ENCODE results near the gene PPAN.
A peak's percentile ranks its signal among the peaks of the same experiment; 100 is the strongest.

PPAN gene

DNA sequence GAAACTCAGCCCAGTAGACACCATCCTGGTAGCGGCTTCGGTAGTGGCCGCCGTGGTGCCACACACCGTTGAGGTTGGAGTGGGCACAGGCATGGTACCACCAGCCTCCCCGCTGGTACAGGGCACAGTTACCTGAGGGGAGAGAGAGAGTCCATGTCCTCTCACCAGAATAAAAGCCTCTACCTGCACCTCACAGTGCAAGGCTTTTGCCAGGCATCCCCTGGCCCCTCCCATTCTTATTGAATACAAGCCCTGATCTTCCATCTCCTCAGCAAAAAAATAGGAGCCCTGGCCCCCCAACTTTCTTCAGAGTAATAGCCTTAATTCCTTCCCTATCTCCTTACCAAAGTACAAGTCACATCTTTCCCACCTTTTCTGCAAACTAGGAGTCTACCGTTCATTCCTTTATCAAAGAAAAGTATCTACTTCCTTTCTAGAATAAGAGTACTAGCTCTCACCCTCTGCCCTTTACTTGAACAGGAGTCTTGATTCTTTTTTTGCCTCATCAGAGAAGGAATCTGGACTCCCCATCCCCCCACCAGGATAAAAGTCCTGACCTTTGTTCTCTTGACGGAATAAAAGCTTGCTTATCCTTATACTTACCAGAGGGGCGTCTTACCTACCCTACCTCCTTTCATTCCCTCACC, 13.4 kb upstream of the PPAN start:
- DNase-seq (ENCODE audit: low read depth in 3 of 3), result no peak

DNA sequence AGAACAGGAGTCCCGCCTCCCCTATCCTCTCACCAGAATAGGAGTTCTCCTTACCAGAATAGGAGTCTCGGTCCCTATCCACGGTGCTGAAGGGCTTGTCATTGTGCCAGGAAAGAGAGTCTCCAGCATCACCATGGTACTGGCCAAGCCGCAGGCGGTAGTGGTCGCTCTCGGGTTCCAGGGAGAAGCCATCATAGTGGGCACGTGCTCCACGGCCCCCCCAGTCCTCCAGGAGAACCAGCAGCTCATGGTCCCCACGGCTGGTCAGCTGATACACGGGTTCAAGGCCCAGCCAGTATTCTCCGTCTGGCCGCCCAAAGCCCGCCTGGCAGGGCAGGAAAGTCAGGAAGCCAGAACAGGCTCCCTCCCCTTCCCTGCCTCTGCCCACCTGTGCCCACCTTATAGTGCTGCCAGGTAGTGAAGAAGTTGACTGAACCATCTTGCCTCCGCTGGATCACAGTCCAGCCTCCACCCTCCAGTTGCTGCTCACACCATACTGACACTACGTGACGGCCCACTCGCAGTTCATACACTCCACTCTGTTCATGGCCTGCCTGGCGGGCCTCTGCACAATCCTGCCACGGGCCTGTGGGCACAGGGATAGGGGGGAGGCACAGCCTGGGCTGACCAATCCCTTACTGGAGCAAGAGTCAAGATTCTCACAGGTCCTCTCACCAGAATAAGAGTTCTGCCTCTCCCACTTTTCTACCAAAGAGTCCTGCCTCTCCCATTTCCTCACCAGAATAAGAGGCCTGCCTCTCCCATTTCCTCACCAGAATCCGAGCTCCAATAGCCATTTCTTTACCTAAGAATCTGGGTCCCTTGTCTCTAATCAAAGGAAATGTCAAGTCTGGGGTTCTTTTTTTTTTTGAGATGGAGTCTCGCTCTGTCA, 12.6 kb upstream of the PPAN start:
- DNase-seq (ENCODE audit: low read depth in 3 of 3), result no peak

DNA sequence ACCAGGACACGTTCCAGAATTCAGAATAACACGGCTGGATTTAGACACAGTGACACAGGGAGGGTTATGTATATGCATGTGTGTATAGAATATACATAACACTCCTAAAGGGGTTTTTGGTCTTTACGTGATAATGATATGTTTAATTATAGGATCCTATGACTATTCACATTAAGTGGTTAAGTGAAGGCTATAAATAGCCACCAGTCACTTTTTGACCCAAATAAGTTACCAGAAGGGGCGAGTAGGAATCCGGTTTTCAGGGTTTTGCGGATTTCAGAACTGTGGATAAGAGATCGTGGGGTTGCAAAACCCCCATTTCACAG, 10.6 kb upstream of the PPAN start:
- DNase-seq (ENCODE audit: low read depth in 3 of 3), result no peak

DNA sequence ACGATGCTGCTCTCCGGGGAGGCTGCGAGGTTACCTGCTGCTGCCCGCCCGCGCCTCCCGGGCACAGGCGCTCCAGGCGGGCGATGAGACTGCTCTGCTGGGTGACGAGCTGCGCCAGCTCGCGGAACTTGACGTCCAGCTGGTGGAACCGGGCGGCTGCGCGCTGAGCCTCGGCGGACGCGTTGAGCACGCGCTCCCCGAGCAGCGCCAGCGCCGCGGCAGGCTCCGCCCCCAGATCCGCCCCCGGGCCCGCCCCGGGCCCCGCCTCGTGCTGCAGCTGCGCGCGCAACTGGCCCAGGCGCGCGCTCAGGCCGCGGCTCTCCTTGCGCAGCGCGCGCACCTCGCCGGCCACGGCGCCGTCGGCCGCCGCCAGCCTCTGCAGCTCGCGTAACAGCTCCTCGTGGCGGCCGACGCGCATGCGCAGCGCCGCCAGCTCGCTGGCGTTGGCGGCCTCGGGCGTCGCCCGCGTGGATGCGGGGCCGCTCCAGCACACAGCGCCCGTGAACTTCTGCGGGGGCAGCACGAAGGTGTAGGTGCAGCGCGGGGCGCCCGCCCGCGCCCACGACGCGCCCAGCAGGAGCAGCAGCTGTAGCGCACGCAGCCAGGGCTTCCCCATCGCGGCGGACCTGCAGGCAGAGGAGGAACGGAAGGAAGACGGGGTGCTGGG, 10.1 kb upstream of the PPAN start:
- DNase-seq (ENCODE audit: low read depth in 3 of 3), result peak; percentile 75 to 85 (median 82)

DNA sequence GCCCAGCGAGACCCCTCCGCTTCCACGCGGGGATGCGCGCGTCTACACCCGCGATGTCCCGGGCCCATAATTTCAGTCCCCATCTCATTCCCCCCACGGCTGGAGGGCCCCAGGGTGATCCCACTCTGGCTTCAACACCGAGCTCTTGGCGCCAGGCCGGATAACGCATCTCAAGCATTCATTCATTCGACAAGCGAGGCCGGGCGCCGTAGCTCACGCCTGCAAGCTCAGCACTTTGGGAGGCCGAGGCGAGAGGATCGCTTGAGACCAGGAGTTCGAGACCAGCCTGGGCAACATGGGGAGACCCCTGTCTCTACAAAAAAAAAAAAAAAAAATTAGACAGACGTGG, 9.6 kb upstream of the PPAN start:
- no peak for DNase-seq (ENCODE audit: low read depth in 3 of 3)

DNA sequence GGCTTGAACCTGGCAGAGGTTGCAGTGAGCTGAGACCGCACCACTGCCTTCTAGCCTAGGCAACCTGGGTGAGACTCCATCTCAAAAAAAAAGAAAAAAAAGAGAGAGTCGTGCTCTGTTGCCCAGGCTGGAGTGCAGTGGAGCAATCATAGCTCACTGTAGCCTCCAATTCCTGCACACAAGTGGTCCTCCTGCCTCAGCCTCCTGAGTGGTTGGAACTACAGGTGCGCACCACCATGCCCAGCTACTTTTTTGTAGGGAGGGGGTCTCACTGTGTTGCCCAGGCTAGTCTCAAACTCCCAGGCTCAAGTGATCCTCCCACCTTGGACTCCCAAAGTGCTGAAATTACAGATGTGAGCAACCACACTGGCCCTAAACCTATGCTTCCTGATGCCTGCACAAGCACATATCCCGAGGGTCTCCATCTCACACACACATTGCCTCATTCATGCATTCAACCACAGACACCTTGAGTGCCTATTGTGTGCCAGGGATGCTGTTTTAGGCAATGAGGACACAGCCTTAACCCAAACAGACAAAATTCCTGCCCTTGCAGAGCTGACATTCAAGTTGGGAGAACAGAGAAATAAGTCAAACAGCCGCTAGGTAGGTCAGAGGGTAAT, 5.9 kb upstream of the PPAN start:
- no peak for DNase-seq (ENCODE audit: low read depth in 3 of 3)

DNA sequence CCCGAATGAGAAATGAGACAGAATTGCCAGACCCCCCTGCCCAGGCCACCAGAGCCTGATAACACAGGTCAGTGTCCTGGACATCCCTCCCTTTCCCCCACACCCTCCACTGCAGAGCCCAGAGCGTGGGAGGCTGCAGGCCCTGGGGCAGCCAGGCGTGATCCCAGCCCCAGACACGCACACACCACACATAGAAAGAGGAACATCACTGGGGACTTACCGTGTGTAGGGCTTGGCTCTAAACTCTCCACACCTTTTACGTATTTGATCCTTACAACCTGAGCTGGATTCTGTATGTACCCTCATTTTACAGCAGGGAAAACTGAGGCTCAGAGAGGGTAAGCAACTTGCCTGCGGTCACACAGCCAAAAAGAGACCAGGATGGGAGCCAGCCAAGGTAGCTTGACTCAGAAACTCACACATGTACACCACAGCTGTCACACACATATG, 3.4 kb upstream of the PPAN start:
- DNase-seq (ENCODE audit: low read depth in 3 of 3), result no peak

DNA sequence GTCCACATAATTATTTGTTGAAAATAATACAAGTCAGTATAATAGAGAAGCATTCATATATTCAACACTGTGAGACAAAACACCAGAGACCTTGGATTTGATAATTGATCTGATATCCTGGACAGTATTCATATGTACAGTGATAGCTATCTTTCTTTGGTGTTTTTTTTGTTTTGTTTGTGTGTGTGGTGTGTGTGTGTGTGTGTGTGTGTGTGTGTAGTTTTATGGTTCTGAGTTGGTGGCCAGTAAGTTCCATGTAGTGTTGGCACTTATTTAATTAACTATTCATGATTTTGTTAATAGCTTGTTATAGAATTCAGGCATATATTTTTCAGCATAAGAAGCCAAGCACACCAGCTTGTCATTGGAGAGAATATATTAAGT, 2.0 kb upstream of the PPAN start:
- DNase-seq (ENCODE audit: low read depth in 3 of 3), result no peak

DNA sequence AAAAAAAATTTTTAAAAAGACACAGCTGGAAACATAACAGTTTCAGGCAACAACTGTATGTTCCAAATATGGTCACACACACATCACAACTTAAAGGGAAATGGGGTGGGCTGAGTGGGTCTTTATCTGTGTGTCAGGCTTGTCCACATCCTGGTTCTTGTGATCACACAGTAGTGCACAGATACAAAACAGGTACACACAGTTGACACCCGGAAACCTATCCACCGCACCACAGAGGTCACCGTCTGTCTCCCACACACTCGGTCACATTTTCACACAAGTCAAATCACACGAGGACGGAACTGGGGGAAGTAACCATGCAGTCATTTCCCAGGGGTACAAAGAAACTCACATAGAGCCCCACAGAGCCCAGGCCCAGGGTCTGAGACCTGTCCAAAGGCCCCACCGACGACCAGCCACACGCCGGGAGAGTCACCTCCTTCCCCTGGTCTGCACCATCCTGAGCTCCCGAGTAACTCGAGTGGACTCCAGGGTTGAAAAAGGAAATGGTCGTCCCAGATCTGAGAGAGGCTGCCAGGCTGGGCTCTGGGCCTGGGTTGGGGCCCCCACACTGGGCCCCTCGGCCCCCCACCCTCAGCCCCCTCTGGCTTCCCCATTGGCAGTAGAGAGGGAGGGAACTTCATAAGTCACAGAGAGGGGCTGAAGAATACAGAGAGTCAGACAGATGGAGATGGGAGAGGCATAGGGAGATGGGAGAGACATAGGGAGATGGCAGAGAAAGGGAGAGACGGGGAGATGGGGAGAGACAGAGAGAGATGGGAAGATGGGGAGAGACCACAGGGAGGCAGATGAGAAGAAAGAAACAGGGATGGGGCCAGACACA, 1.3 kb upstream of the PPAN start:
- peak in 1 of 3 experiments; percentile 70 for DNase-seq (ENCODE audit: low read depth in 3 of 3)

DNA sequence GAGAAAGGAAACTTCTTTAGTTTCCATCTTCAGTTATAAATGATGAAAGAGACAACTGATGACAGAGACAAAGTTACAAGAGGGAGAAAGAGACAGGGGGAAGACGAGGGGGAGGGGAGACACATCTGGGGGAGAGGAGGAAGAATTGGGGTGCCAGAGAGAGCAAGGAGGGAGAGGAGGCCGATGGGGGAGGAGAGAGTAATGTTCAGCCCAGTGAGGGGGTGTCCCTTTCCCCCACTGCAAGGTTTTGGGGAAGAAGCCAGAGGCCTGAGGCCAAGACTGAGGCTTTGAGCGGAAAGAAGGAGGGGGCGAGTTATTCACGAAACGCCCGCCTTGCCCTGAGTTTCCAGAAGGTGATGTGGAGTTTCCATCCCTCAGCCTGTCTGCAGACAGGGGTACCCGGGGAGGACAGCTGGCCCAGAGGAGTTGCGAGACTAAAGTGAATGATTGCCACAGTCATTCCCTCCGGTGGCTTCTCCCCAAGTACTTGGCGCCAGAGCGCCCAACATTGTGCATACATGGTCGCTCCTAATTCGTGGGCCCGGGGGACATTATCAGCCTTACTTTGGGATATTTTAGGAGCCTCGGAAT, 558 bp upstream of the PPAN start:
- DNase-seq (ENCODE audit: low read depth in 3 of 3), result peak in 2 of 3 experiments; percentile 70 to 77

DNA sequence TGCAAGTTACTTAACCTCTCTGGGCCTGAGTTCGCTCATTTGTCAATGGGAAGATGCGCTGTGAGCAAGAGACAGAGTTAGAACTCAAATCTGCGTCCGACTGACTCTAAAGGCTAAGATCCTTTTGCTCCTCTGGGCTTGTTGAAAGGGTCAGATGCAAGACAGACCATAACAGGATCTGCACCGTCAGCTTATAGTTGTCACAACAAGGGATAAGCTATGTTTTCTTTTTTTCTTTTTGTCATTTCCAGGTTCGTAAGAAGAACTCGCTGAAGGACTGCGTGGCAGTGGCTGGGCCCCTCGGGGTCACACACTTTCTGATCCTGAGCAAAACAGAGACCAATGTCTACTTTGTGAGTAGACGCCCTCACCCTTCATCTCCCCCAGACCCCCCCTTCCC, 1.1 kb downstream of the PPAN start:
- no peak for DNase-seq (ENCODE audit: low read depth in 3 of 3)

DNA sequence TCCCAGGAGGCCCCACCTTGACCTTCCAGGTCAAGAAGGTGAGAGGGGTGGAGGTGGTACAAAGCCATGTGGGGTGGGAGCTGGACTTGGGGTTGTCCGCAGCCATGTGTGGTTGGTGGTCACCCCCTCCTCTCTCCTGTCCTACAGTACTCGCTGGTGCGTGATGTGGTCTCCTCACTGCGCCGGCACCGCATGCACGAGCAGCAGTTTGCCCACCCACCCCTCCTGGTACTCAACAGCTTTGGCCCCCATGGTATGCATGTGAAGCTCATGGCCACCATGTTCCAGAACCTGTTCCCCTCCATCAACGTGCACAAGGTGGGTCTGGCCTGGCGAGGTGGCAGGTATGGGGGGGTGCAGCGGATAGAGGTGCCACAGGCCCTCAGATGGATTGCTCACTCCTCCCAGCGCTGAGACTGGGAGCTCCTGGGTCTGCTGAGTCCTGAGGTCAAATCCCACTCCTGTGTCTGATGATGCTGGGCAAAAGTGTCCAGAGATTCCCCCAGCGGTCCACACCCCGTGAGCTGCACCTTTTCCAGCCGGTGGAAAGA, 1.7 kb downstream of the PPAN start:
- no peak for DNase-seq (ENCODE audit: low read depth in 3 of 3)

DNA sequence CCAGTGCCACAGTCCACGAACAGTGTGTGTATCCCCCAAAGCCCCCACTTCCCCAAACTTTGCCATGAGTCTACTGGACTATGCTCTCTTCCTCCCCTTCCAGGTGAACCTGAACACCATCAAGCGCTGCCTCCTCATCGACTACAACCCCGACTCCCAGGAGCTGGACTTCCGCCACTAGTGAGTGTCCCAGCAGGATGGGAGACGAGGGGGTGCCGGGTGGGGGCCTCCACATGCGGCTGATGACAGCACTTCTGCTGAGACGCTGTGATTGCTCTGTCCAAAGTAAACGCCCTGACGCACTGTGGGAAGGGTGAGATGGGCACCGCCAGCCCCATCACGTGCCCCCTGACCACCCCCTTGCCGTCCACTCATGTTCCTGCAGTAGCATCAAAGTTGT, 3.4 kb downstream of the PPAN start:
- DNase-seq (ENCODE audit: low read depth in 3 of 3), result no peak

DNA sequence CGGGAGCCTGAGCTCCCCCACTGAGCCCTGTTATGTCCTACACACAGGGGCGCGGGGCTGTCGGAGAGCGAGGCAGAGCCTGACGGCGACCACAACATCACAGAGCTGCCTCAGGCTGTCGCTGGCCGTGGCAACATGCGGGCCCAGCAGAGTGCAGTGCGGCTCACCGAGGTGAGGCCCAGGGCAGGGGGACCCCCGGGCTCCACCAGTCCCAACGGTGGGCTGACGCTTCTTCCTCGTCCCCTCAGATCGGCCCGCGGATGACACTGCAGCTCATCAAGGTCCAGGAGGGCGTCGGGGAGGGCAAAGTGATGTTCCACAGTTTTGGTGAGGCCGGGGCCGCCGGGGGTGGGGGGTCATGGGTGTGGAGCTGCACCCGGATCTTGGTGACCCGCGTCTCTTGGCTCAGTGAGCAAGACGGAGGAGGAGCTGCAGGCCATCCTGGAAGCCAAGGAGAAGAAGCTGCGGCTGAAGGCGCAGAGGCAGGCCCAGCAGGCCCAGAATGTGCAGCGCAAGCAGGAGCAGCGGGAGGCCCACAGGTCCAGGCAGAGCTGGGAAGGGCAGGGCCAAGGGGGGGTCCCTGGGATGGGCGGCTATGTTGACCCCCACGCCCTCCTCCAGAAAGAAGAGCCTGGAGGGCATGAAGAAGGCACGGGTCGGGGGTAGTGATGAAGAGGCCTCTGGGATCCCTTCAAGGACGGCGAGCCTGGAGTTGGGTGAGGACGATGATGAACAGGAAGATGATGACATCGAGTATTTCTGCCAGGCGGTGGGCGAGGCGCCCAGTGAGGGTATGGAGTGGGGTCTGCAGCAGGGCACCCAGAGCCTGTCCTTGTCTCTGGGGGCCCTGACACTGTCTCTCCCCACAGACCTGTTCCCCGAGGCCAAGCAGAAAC, 4.2 kb downstream of the PPAN start:
- no peak for DNase-seq (ENCODE audit: low read depth in 3 of 3)

DNA sequence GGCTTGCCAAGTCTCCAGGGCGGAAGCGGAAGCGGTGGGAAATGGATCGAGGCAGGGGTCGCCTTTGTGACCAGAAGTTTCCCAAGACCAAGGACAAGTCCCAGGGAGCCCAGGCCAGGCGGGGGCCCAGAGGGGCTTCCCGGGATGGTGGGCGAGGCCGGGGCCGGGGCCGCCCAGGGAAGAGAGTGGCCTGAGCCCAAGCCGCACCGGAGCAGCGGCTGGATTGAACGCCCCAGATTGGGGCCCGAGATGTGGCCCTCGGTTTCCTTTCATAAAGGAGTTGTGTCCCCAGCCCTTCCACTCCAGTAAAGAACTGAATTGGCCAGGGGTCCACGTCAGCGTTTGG, 4.8 kb downstream of the PPAN start:
- DNase-seq (ENCODE audit: low read depth in 3 of 3), result no peak

DNA sequence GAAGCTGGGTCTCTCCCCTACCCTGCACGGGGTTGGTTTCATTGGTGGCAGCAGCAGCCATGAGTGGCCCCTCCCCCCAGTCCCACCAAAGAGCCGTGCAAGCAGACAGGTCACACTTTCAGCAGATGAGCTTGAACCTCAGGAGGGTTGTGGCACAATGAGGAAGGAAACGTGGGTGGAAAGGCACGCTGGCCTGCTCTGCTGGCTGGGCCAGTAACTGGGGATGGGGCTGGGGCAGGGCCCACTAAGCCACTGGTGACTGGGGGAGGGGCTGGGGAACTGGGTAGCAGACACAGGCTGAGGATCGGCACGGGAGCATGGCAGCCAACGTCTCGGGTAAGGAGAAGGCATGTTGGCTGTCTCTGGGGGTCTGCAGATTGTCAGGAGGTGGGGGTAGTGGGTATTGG, 5.2 kb downstream of the PPAN start, which contains the start of gene P2RY11:
Gene P2RY11 (plus strand): TSS at position 289 of the 407 bp plus-strand sequence. CDS start 29 bp downstream, at position 318.
- no peak for DNase-seq (ENCODE audit: low read depth in 3 of 3)

DNA sequence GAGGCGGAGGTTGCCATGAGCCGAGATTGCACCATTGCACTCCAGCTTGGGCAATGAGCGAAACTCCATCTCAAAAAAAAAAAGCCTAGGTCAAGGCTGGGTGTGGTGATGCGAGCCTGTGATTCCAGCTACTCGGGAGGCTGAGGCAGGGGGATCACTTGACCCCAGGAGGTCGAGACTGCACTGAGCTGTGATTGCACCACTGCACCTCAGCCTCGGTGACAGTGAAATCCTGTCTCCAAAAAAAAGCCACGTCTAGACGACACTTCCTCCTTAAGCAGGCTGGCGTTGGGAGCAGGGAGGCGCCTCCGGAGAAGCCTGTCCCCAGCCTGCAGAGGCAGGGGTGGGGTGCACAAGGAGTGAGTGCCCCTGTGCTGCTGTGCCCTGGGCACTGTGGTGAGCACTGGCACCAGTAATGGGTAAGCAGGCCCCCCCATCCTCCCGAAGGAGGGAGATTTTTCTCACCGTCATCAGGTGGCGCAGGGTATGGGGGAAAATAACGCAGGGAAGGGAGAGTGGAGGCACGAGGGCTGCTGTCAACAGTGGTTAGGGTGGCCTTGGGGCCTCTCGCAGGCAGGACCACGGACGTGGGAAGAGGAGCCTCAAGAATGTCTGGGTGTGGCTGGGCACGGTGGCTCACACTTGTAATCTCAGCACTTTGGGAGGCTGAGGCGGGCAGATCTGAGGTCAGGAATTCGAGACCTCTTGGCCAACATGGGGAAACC, 6.0 kb downstream of the PPAN start:
- no peak for DNase-seq (ENCODE audit: low read depth in 3 of 3)

DNA sequence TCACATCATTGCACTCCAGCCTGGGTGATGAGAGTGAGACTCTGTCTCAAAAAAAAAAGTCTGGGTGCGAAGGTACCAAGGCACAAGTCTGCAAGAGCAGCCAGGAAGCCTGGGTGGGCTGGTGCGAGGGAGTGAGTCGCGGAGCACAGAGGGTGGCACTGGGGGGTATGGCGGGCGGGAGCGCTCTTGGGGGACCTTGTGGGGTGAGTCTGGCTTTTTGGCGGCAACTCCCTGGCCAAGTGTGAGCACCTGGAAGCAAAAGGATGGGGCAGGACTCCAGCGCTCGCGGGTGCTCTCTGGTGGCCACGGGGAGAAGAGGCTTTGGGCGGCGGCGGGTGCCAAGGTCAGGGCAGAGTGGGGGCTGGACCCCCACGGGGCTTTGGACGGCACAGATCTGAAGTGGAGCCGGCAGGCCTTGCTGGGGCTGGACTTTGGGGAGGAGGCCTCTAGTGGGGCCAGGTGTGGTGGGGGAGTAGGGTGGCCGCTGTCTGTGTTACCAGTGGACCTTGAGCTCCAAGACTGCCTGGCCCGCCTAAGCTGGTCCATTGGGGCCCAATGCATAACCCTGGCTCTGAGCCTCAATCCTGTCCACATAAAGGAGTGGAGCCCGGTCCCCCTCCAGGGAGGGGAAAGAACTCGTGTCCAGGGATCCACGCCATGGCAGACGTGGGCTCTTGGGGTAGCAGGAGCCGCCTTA, 6.9 kb downstream of the PPAN start:
- peak; percentile 52 to 63 (median 55) for DNase-seq (ENCODE audit: low read depth in 3 of 3)

DNA sequence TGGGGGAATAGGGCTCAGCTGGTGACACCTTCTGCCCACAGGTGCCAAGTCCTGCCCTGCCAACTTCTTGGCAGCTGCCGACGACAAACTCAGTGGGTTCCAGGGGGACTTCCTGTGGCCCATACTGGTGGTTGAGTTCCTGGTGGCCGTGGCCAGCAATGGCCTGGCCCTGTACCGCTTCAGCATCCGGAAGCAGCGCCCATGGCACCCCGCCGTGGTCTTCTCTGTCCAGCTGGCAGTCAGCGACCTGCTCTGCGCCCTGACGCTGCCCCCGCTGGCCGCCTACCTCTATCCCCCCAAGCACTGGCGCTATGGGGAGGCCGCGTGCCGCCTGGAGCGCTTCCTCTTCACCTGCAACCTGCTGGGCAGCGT, 7.4 kb downstream of the PPAN start:
- DNase-seq (ENCODE audit: low read depth in 3 of 3), result no peak
